ENCODE results near the gene SLC6A1.

Gene SLC6A1

GRCh38 chr3:10972072-10972782, 20.3 kb upstream of the SLC6A1 start:
- no peak for FAIRE-seq

DNA sequence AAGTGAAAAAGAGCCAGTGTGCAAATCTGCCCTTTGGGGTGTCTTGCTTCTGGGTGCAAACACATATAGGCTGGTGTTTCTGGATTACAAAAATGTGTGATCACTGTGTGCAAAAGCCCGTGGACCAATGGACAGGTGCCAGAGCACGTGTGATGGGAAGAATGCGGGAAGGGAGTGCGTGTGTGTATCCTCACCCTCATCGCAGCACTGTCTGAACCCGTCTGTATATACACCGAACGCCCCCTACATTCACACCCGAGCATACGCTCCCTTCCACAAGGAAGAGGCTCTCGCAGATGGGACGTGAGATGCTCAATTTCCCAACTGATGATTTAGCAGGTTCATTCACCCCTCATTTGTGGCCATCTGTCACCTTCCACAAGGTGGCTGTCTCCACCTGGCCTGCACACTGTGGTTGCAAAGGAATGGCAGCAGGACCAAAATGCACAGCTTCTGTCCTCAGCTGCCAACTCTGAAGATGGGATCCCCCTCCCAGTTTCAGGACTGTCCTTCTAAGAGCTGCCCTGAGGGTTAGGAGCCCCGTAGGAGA, 19.4 kb upstream of the SLC6A1 start:
- no peak for FAIRE-seq

DNA sequence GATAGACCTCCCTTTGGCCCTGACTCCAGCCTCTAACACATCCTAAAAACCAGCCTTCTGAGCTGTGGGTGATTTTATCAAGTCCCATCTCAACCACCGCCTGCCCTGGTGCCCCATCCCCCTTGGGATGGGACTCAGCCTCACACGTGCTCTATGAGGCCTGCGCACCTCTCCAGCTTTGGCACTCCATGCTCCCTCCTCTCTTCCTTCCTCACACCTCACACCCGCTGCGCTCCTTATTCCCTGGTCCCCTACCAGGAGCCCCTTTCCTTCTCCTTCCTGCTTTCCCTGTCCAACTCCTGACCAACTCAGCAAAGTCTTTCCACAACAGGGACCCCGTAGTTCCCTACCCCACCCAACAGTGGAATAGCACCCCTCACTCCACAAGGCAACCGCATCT, 18.4 kb upstream of the SLC6A1 start:
- FAIRE-seq: no peak

- FAIRE-seq: no peak
These were observed 17.7 kb upstream of the SLC6A1 start for GRCh38 chr3:10974746-10975375.

- FAIRE-seq: no peak
These were observed 16.8 kb upstream of the SLC6A1 start for GRCh38 chr3:10975695-10976234.

DNA sequence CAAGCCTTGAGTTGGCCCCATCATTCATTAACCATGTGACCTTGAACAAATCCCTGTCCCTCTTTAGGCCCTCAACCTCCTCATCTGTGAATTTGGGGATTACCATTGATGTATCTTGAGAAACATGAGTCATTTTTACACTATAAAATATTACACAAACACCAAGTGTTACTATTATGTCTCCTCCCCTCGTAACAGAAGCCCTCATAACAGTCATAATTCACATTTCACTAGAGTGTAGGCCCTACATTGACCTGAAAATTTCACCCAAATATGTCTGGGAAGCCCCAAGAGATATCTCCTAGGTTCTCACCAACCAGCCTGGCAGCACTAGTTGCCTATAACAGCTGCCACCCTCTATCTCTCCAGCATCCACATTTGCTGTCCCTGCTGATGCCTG, 15.8 kb upstream of the SLC6A1 start:
- FAIRE-seq: no peak

DNA sequence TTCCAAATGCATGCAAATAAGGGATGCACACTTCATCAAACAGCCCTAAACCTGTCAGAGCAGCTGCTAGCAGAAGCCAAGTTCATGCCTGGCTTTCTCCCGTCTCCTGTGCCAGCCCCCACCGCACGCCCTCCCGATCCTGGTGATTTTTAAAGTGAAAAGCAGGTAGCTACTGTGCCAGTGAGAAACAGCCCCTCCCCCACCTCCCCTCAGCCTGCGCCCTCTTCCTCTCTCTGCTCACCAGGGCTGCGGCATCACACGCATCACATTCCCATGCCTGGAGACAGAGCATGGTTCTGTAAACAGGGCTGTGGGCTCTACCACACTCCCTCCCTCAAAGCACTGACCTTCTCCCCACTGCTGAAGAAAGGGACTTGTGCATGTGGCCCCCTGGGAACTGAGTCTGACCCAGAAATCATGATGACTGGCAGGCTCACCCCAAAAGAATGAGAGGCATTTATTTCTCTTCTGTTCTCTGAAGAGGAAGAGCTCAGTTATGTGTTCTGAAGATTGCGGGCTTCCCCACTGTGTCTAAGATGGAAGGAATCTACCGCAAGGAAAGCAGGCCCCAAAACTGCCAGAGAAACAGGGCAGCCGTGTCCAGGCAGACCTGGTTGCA, 14.5 kb upstream of the SLC6A1 start:
- no peak for FAIRE-seq

DNA sequence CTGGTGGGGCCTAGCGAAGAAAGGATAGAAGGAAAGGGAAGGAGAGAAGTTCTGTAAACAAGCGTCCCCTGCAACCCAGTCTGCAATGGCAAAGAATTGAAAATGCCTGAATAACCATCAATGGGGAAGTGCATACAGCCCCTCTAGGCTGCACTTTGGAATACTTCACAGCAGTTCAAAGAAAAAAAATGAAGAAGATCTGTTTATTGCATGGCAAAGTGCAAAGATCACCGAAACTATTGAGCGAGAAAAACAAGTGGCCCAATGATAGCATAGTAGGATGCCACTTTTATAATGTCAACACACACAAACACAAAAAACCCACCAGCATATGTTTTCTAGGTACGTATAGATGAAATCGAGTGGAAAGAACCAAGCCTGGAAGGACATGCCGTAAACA, 13.6 kb upstream of the SLC6A1 start:
- FAIRE-seq: no peak

GRCh38 chr3:10980312-10980711, 12.2 kb upstream of the SLC6A1 start:
- FAIRE-seq: no peak

DNA sequence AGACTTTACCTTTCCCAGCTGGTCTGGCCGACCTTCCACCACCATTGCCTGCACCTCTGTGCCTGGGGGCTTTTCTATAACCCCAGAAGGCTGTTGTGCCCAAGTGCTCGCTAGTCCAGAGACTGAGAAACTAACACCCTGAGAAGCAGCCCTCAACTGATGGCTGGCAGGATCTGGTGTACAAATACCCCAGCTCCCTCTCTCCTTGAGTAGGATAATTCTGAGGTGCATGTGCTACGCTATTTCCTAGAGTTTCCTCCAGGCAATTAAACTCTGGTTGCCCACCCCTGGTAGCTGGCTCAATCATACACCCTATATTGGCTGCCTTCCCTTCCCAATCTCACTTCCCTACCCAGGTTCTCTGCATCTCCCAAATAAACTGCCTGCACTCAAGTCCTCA, 11.5 kb upstream of the SLC6A1 start:
- FAIRE-seq: no peak

DNA sequence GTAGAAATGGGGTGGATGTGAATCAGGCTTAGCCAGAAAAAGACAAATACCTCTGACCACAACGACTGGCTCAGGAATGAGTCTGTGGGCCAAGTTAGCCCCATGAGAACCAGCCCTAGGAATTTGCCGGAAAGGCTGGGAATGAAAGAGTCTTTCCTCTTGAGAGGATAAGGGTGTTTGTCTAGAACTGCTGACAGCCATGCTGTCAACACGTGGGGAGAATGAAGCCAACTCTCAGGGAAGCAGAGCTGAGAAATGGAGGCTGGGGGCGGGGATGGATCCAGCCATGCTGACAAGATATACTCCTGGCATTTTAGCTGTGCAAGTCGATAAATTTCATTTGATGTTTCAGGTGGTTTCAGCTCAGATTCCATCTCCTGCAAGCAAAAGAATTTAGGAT, 10.6 kb upstream of the SLC6A1 start:
- FAIRE-seq: no peak

- FAIRE-seq: no peak
These were observed 9.8 kb upstream of the SLC6A1 start for GRCh38 chr3:10982782-10983181.

DNA sequence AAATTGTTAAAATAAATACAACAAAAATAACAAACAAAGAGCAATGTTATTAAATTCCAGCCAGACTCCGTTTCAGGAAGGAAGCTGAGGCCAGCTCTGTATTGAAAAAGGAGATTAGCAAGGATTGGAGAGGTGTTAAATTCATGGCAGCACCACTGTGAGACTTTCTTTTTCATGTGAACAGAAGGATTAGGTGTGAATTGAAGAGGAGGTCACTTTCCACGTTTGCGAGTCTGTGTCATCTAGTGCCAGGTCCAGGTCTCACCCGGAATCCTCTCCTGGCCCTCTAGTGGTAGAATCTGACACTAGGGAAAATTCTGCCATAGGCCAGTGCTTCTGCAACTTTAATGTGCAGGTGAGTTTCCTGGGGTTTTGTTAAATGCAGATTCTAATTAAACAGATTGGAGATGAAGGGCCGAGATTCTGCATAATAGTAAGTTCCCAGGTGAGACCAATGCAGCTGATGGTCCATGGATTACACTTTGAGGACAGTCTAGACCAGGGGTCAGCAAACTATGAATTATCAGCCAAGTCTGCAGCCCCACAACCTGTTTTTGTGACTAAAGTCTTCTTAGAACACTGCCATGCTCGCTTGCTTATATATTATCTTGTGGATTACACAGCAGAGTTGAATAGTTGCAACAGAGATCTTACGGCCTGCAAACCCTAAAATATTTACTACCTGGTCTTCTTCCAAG, 9.2 kb upstream of the SLC6A1 start:
- FAIRE-seq: no peak

- FAIRE-seq: no peak
These were observed 8.1 kb upstream of the SLC6A1 start for GRCh38 chr3:10984371-10984896.

- FAIRE-seq: no peak
These were observed 7.4 kb upstream of the SLC6A1 start for GRCh38 chr3:10985181-10985580.

DNA sequence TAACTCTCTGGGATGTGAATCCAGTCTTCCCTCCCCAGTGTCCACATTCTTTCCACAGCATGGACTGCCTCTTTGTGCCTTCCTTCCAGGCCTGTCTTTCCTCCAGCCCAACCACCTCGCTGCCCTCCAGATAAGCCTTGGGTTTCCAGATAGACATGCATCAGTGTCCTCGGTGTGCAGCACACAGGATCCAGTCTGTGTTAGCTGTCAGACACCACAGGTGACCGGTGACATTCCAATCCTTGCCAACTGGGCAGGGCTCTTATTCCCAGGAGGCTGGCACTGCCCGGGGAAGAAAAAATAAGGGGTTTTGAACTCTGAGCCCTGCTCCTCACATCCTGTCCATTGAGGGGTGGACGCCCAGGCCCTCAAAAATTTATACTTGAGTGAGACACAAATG, 6.0 kb upstream of the SLC6A1 start:
- no peak for FAIRE-seq

GRCh38 chr3:10988001-10988665, 4.4 kb upstream of the SLC6A1 start:
- no peak for FAIRE-seq

DNA sequence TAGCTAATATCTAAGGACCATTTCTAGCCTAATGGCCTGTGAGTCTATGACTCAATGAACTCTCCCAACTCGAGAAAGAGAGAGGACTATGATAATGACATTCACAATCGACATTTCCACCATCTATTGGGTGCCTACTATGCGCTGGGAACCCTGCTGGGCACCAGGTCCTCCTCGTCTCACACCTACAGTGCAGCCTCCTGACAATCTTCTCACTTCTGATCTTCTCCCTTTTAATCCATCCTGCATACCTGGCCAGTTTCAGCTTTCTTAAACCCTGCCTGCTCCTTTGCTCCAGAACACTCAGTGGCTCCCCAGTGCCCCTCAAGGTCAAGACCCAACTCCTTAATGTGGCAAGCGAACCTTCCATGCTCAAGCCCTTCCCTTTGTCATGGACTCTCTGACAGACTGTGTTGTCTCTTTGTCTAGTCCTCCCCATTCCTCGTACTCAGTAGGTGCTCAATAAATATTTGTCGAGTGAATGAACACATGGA, 3.5 kb upstream of the SLC6A1 start:
- no peak for FAIRE-seq

- no peak for FAIRE-seq
These were observed 588 bp downstream of the SLC6A1 start for GRCh38 chr3:10992943-10993728.

DNA sequence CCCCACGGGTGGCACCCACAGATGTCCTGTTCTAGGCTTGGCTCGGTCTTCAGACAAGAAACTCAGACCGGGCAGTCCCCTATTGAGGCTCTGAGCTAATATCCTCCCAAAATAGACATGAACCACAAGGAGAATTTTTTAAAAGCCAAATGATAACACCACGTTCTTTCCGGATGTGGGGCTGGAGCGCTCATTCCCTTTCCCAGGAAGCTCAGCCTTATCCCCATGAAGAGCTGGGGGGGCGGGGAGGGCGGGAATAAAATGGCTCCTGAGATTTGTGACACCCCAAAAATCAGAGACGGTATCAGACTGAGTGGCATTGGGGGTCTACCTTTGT, 1.1 kb downstream of the SLC6A1 start:
- FAIRE-seq: no peak

GRCh38 chr3:10994306-10994705, 1.8 kb downstream of the SLC6A1 start:
- FAIRE-seq: no peak

Measured in colon (tissue), 2 donors.